ENCODE results near the gene PACSIN2.
A peak's percentile ranks its signal among the peaks of the same experiment; 100 is the strongest.

PACSIN2 gene

GRCh38 chr22:43014316-43014868 is 557 bp downstream of the PACSIN2 start:
- H3K27me3 Mint-ChIP-seq (ENCODE audit: low read depth, poor library complexity), result peaks cover 19% of the 10 kb centered on the region
- H3K4me3 Mint-ChIP-seq, result peak overlapping the region; percentile 98
- TF ChIP-seq CTCF (IDR thresholded peaks at IDR 0.05), result no peak
- peaks cover 44% of the 10 kb centered on the region for H3K4me1 Mint-ChIP-seq
- peak; percentile 65 for DNase-seq
- H3K36me3 Mint-ChIP-seq (ENCODE audit: low read depth), result peaks cover 6% of the 10 kb centered on the region
- H3K27ac Mint-ChIP-seq, result peak overlapping the region; percentile 95
- H3K9me3 Mint-ChIP-seq, result no peaks in the 10 kb centered on the region

- no peak for TF ChIP-seq CTCF (IDR thresholded peaks at IDR 0.05)
- Mint-ChIP-seq H3K27ac (peak overlapping the region; percentile 95), H3K36me3 (ENCODE audit: low read depth) (peaks cover 6% of the 10 kb centered on the region), H3K4me1 (peaks cover 50% of the 10 kb centered on the region), H3K27me3 (ENCODE audit: low read depth, poor library complexity) (peaks cover 19% of the 10 kb centered on the region), H3K9me3 (no peaks in the 10 kb centered on the region), H3K4me3 (peak overlapping the region; percentile 98)
- no peak for DNase-seq
Observed at GRCh38 chr22:43013355-43014315, 1.3 kb downstream of the PACSIN2 start.

GRCh38 chr22:43012390-43012789 is 2.6 kb downstream of the PACSIN2 start:
- no peak for TF ChIP-seq CTCF (IDR thresholded peaks at IDR 0.05)
- no peak overlapping the region for H3K27ac Mint-ChIP-seq
- peaks cover 14% of the 10 kb centered on the region for H3K27me3 Mint-ChIP-seq (ENCODE audit: low read depth, poor library complexity)
- H3K9me3 Mint-ChIP-seq, result no peaks in the 10 kb centered on the region
- DNase-seq, result no peak
- peaks cover under 1% of the 10 kb centered on the region for H3K36me3 Mint-ChIP-seq (ENCODE audit: low read depth)
- peaks cover 45% of the 10 kb centered on the region for H3K4me1 Mint-ChIP-seq
- H3K4me3 Mint-ChIP-seq, result no peak overlapping the region

- Mint-ChIP-seq H3K36me3 (ENCODE audit: low read depth) (no peaks in the 10 kb centered on the region), H3K27ac (no peak overlapping the region)
Observed at GRCh38 chr22:43011079-43011478, 3.9 kb downstream of the PACSIN2 start.

GRCh38 chr22:43009444-43009843 is 5.5 kb downstream of the PACSIN2 start:
- no peaks in the 10 kb centered on the region for H3K36me3 Mint-ChIP-seq (ENCODE audit: low read depth)
- H3K27ac Mint-ChIP-seq, result no peak overlapping the region
- H3K4me3 Mint-ChIP-seq, result no peak overlapping the region
- no peaks in the 10 kb centered on the region for H3K27me3 Mint-ChIP-seq (ENCODE audit: low read depth, poor library complexity)
- no peak for DNase-seq
- no peaks in the 10 kb centered on the region for H3K9me3 Mint-ChIP-seq
- TF ChIP-seq CTCF (IDR thresholded peaks at IDR 0.05), result no peak
- H3K4me1 Mint-ChIP-seq, result peaks cover 59% of the 10 kb centered on the region

More at GRCh38 chr22:43011079-43011478, 3.9 kb downstream of the PACSIN2 start:
- H3K4me3 Mint-ChIP-seq, result no peak overlapping the region
- no peak for TF ChIP-seq CTCF (IDR thresholded peaks at IDR 0.05)
- peaks cover 10% of the 10 kb centered on the region for H3K27me3 Mint-ChIP-seq (ENCODE audit: low read depth, poor library complexity)
- H3K4me1 Mint-ChIP-seq, result peaks cover 52% of the 10 kb centered on the region
- no peaks in the 10 kb centered on the region for H3K9me3 Mint-ChIP-seq
- no peak for DNase-seq

All from nephron progenitor cell (in vitro differentiated cells).